CD4-positive, alpha-beta memory T cell (primary cell): ENCODE results near the gene BCAT1. TPM values are rescaled to one million over a fixed set of nuclear protein-coding genes. Genes with fewer than 3 reads are reported as not detected.

ENCODE experiments used
- CTCF ChIA-PET: fragments of 350-600 bp; sonication (Branson Sonifier 250); formaldehyde crosslinking; loops from one replicate; lab custom pipeline; 2021; ENCODE audit warnings: inconsistent platforms; ENCODE audit not compliant: partially characterized antibody; lab: Charles Lee
- POLR2A ChIA-PET: fragments of 350-600 bp; sonication (Branson Sonifier 250); formaldehyde crosslinking; loops from one replicate; lab custom pipeline; 2021; ENCODE audit not compliant: partially characterized antibody; lab: Charles Lee
- DNase-seq, 5 donors: peaks; one replicate each; pipeline versions ENCODE4 v3.0.0 to v3.0.0-alpha.2; 2020 to 2022; ENCODE audit warnings: mixed read lengths in 1 of 5
- H3K27ac ChIP-seq: one replicate; pipeline ENCODE4 v1.7.0; 2013; ENCODE audit warnings: low read depth, low read length
- H3K27me3 ChIP-seq: 2 replicates; pipeline ENCODE4 v1.7.0; 2013; ENCODE audit warnings: mild to moderate bottlenecking, low read length, moderate library complexity; ENCODE audit not compliant: insufficient read depth
- H3K36me3 ChIP-seq: 2 replicates; pipeline ENCODE4 v1.7.0; 2013; ENCODE audit warnings: mild to moderate bottlenecking, low read length, moderate library complexity; ENCODE audit not compliant: insufficient read depth
- H3K4me1 ChIP-seq: 2 replicates; pipeline ENCODE4 v1.7.0; 2013; ENCODE audit warnings: mild to moderate bottlenecking, low read length, moderate library complexity; ENCODE audit not compliant: insufficient read depth
- H3K4me3 ChIP-seq, 2 donors: one replicate each; pipeline ENCODE4 v1.7.0; 2013; ENCODE audit warnings: low read length in 2 of 2, mild to moderate bottlenecking in 1 of 2
- H3K9me3 ChIP-seq, 2 donors: one replicate each; pipeline ENCODE4 v1.7.0; 2013; ENCODE audit warnings: low read length in 2 of 2, control low read depth in 1 of 2; ENCODE audit not compliant: control insufficient read depth in 1 of 2
- H3K27ac Mint-ChIP-seq, 7 donors: one replicate each; pipeline ENCODE4 v1.8.0; 2020 to 2021; ENCODE audit warnings: mixed read lengths in 7 of 7, mild to moderate bottlenecking in 6 of 7, inconsistent platforms in 3 of 7, moderate library complexity in 3 of 7
- H3K27me3 Mint-ChIP-seq, 2 donors: one replicate each; pipeline ENCODE4 v1.8.0; 2020 to 2021; ENCODE audit warnings: mixed read lengths in 2 of 2
- H3K36me3 Mint-ChIP-seq, 2 donors: one replicate each; pipeline ENCODE4 v1.8.0; 2020 to 2021; ENCODE audit warnings: mixed read lengths in 2 of 2, inconsistent platforms in 1 of 2, mild to moderate bottlenecking in 1 of 2
- H3K4me1 Mint-ChIP-seq, 4 donors: one replicate each; pipeline ENCODE4 v1.8.0; 2020 to 2021; ENCODE audit warnings: mixed read lengths in 4 of 4, mild to moderate bottlenecking in 1 of 4
- H3K4me3 Mint-ChIP-seq, 8 donors: one replicate each; pipeline ENCODE4 v1.8.0; 2020 to 2021; ENCODE audit warnings: mixed read lengths in 8 of 8, mild to moderate bottlenecking in 7 of 8, moderate library complexity in 6 of 8, inconsistent platforms in 3 of 8
- H3K9me3 Mint-ChIP-seq, 8 donors: one replicate each; pipeline ENCODE4 v1.8.0; 2020 to 2021; ENCODE audit warnings: mixed read lengths in 8 of 8, mild to moderate bottlenecking in 5 of 8, inconsistent platforms in 3 of 8, moderate library complexity in 1 of 8
- intact Hi-C: fragments of 100-400 bp; cut with micrococcal nuclease; formaldehyde crosslinking; loops from one replicate; pipeline ENCODE4 v1.15.1; 2023
- polyA plus RNA-seq, 2 donors: library from polyadenylated mRNA; unstranded; fragments of 300-500 nt; fragmentation: Illumina TruSeq; gene quantifications; one replicate each; pipeline ENCODE4 v1.2.3, GENCODE V29; 2021
- total RNA-seq, 2 experiments: library from RNA; stranded (reverse); gene quantifications; one replicate each; pipeline ENCODE4 v1.2.3, GENCODE V29; 2021

Gene BCAT1
- total and polyA plus RNA-seq, 4 experiments from 2014 or later, result 0.03 to 2.5 (median 1.6) TPM

DNA sequence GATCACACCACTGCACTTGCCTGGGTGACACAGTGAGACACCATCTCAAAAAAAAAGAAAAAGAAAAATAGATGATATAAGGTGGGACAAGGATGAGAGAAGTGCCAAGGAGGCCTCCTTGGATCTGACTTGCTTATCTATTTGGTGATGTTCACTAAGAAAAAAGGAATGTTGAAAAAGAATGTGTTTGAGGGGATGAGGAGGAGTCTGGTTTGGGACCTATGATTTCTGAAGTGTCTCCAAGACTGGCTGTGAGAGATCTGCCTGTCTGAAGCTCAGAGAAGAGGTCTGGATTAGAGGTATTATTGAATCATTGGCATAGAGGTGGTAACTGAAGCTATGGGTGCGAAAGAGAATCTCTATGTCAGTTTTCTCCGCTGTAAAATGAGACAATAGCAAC is 42.8 kb downstream of the BCAT1 start:
- Mint-ChIP-seq H3K36me3 (no peaks in the 10 kb centered on the region), H3K27ac (no peak overlapping the region), H3K9me3 (peaks cover 0 to 2% (median 0%) of the 10 kb centered on the region in 8 donors), H3K4me3 (no peak overlapping the region), H3K27me3 (peaks cover 10 to 17% of the 10 kb centered on the region in 2 donors), H3K4me1 (peaks cover 8 to 22% (median 16%) of the 10 kb centered on the region in 4 donors)
- ChIA-PET POLR2A (no interaction called here), CTCF (no interaction called here)
- no peak overlapping the region for H3K4me3 ChIP-seq
- no peak for DNase-seq
- H3K4me1 ChIP-seq, result peaks cover 24% of the 10 kb centered on the region
- peaks cover 5% of the 10 kb centered on the region for H3K27me3 ChIP-seq
- H3K36me3 ChIP-seq, result no peaks in the 10 kb centered on the region
- H3K27ac ChIP-seq, result no peak overlapping the region
- no peaks in the 10 kb centered on the region for H3K9me3 ChIP-seq
- intact Hi-C loops, result no loop called here

DNA sequence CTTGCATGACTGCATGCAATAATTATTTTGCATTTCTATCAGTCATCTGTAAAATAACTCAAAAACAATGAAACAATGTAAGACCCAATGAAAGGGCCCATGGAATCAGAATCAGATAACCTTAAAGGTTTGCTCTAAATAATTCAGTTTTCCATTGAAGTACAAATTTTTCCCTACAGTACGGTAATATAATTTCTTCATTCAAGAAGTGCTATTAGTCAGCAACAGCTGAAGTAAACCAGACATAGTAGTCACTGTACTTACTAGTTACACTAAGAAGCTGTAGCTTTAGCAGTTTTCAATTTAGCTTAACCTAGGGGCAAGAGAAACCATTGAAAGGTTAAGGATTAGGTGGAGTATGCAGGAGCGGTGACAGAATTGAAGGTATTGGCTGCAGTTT is 43.5 kb downstream of the BCAT1 start:
- CTCF ChIA-PET, result no interaction called here

DNA sequence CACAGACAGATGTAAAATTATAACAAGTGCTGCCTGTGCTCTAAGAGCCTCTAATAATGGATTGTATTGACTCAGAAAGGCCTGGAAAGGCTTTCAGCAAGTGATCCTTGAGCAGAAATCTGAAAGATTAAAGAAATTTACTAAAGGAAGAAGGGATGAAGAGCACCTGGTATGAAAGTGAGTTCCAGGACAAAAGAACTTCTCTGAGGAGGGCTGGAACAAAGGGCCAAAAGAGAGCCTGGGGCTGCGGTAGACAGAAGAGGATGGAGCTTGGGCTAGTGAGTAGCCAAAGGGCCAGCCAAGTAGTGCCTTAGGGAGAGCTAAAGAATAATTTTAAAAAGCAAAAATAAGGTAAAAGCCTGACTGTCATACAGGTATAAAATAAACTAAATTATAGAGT is 44.0 kb downstream of the BCAT1 start:
- Histone ChIP-seq H3K4me1 (peaks cover 24% of the 10 kb centered on the region), H3K27me3 (peaks cover 5% of the 10 kb centered on the region), H3K27ac (no peak overlapping the region), H3K4me3 (no peak overlapping the region), H3K9me3 (no peaks in the 10 kb centered on the region), H3K36me3 (no peaks in the 10 kb centered on the region)
- POLR2A ChIA-PET, result no interaction called here
- Mint-ChIP-seq H3K36me3 (no peaks in the 10 kb centered on the region), H3K27ac (no peak overlapping the region), H3K9me3 (peaks cover 0 to 2% (median 0%) of the 10 kb centered on the region in 8 donors), H3K27me3 (peaks cover 11 to 20% of the 10 kb centered on the region in 2 donors), H3K4me1 (peaks cover 10 to 25% (median 19%) of the 10 kb centered on the region in 4 donors), H3K4me3 (no peak overlapping the region)
- CTCF ChIA-PET, result no interaction called here
- DNase-seq, result no peak
- intact Hi-C loops, result no loop called here

More for the DNA sequence above, 43.5 kb downstream of the BCAT1 start:
- H3K36me3 Mint-ChIP-seq, result no peaks in the 10 kb centered on the region
- DNase-seq, result no peak
- H3K4me1 Mint-ChIP-seq, result peaks cover 10 to 25% (median 19%) of the 10 kb centered on the region in 4 donors
- Histone ChIP-seq H3K27me3 (peaks cover 5% of the 10 kb centered on the region), H3K9me3 (no peaks in the 10 kb centered on the region), H3K4me1 (peaks cover 24% of the 10 kb centered on the region), H3K36me3 (no peaks in the 10 kb centered on the region), H3K4me3 (no peak overlapping the region), H3K27ac (no peak overlapping the region)
- peaks cover 11 to 20% of the 10 kb centered on the region in 2 donors for H3K27me3 Mint-ChIP-seq
- peaks cover 0 to 2% (median 0%) of the 10 kb centered on the region in 8 donors for H3K9me3 Mint-ChIP-seq
- no peak overlapping the region for H3K27ac Mint-ChIP-seq
- POLR2A ChIA-PET, result no interaction called here
- intact Hi-C loops, result no loop called here
- no peak overlapping the region for H3K4me3 Mint-ChIP-seq

DNA sequence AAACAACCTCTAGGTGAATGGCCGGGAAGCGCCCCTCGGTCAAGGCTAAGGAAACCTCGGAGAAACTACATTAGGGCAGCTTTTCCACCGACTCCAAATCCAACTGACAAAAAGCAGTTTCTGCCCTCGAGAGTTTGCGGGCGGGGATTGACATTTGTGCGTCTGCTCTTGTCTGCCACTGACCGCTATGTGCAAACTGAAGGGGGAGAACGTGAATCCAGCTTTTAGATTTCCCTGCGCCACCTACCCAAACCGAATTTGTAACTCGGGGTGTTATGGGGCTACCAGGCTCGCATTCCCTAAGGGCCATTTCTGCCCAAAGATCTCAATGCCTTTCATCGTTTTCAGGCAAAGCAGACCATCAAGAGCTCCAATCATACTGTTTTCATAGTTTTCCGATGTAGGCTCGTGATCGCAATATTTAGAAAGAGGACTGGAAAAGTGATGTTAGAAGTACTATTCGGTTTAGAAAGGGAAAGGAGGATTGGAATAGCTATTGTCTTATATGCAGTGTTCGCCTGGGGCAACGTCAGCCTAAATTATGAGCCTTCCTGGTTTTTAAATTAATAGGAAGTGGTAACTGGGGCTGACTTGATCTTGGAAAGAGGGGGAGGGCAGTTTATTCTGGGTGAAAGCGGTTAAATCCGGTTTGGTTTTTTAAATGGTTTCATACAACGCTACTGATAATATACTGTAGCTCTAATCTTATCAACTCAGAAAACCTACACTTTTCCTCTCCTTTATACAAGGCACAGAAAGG is 45.4 kb downstream of the BCAT1 start:
- no peak for DNase-seq
- Histone ChIP-seq H3K27ac (no peak overlapping the region), H3K27me3 (peaks cover 5% of the 10 kb centered on the region), H3K4me3 (peak overlapping the region in 1 of 2 donors; percentile 30), H3K9me3 (no peaks in the 10 kb centered on the region), H3K36me3 (no peaks in the 10 kb centered on the region), H3K4me1 (peaks cover 24% of the 10 kb centered on the region)
- Mint-ChIP-seq H3K27me3 (peaks cover 16 to 25% of the 10 kb centered on the region in 2 donors), H3K4me3 (peak overlapping the region; percentile 18 to 91 (median 80)), H3K36me3 (no peaks in the 10 kb centered on the region), H3K9me3 (peaks cover 0 to 4% (median 0%) of the 10 kb centered on the region in 8 donors), H3K4me1 (peaks cover 14 to 25% (median 19%) of the 10 kb centered on the region in 4 donors), H3K27ac (no peak overlapping the region)
- POLR2A ChIA-PET, result no interaction called here
- CTCF ChIA-PET, result no interaction called here
- intact Hi-C loops, result no loop called here

DNA sequence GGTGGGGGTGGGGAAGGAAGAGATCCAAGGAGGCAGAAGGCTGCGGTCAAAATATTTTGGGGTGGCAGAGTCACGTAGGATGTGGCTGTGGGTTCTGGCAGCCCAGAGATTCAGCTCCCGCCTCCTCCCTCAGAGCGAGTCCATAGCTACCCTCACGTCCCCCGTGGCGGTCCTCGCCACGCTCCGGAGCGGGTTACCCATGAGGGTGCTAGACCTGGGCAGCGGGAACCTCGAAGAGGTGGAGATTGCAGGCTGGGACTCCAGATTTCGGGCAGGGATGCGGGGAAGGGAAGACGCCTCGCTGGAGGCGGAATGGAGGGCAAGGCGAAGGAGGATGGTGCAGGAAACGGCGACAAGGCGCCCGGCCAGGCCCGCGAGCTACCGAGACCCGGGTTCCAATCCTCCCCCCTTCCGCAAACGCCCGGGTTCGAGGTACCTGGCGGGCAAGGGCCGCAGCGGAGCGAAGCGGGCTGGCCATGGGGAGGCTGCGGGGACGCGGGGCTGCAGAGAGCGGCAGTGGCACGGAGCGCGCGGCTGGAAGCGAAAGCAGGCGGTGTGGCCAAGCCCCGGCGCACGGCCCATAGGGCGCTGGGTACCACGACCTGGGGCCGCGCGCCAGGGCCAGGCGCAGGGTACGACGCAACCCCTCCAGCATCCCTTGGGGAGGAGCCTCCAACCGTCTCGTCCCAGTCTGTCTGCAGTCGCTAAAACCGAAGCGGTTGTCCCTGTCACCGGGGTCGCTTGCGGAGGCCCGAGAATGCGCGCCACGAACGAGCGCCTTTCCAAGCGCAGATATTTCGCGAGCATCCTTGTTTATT is 46.2 kb downstream of the BCAT1 start:
- Mint-ChIP-seq H3K27ac (peak overlapping the region in 3 of 7 donors; percentile 19 to 56 (median 33)), H3K36me3 (no peaks in the 10 kb centered on the region), H3K9me3 (peaks cover 0 to 4% (median 0%) of the 10 kb centered on the region in 8 donors), H3K4me1 (peaks cover 14 to 25% (median 19%) of the 10 kb centered on the region in 4 donors), H3K4me3 (peak overlapping the region; percentile 47 to 91 (median 85)), H3K27me3 (peaks cover 18 to 26% of the 10 kb centered on the region in 2 donors)
- H3K9me3 ChIP-seq, result no peaks in the 10 kb centered on the region
- DNase-seq, result peak in 1 of 5 donors; percentile 12
- no peaks in the 10 kb centered on the region for H3K36me3 ChIP-seq
- ChIA-PET POLR2A (no interaction called here), CTCF (no interaction called here)
- intact Hi-C loops, result no loop called here
- no peak overlapping the region for H3K27ac ChIP-seq
- H3K27me3 ChIP-seq, result peaks cover 5% of the 10 kb centered on the region
- peak overlapping the region in 1 of 2 donors; percentile 30 for H3K4me3 ChIP-seq
- peaks cover 24% of the 10 kb centered on the region for H3K4me1 ChIP-seq

DNA sequence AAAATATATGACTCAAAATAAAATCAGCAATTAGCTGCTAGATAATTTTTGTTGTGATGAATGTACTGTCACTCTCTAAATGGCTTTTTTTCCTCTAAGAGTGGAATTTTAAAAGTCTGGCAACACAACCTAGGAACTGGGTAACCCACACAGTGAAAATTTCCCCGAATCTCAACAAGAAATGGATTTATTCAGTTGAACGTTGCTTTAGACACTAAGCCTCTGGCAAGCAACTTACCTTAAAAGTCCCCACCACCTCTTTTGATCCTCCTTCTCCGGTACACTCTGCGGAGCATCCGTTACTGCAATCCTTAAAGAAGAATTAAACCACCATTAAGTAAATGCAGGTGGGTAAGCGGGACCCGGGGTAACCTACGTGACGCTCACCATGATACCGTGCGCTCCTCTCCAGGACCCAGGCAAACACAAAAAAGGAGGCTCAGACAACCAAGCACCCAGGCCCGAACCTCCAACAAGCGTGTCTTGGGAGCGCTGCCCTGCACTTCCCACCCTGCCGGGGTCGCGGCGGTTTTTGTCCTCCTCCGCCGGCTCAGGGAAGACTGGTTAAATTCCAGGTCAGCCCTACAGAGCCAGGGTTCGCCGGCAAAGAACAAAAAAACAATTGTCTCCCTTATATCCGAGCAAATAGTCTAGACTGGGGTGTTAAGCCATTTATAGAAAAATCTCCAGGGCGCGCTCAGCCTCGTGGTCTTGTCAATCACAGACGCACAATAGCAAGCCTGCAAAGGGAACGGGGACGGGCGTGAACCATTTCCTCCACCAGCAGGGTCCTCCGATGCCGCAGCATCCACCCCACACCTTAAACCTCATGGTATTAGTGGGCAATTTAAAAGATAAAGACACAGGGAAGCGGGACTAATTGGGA is 47.1 kb downstream of the BCAT1 start:
- ChIA-PET POLR2A (no interaction called here), CTCF (no interaction called here)
- no peaks in the 10 kb centered on the region for H3K36me3 ChIP-seq
- H3K27ac ChIP-seq, result no peak overlapping the region
- H3K9me3 ChIP-seq, result no peaks in the 10 kb centered on the region
- Mint-ChIP-seq H3K9me3 (peaks cover 0 to 4% (median 0%) of the 10 kb centered on the region in 8 donors), H3K4me3 (peak overlapping the region; percentile 47 to 91 (median 85)), H3K27ac (peak overlapping the region in 1 of 7 donors; percentile 39), H3K4me1 (peaks cover 14 to 25% (median 19%) of the 10 kb centered on the region in 4 donors), H3K36me3 (no peaks in the 10 kb centered on the region), H3K27me3 (peaks cover 18 to 26% of the 10 kb centered on the region in 2 donors)
- intact Hi-C loops, result no loop called here
- no peak for DNase-seq
- H3K4me1 ChIP-seq, result peaks cover 24% of the 10 kb centered on the region
- peaks cover 5% of the 10 kb centered on the region for H3K27me3 ChIP-seq
- peak overlapping the region in 1 of 2 donors; percentile 30 for H3K4me3 ChIP-seq
